Measurements from ENCODE around the gene SH3PXD2B. TPM values are rescaled to one million over a fixed set of nuclear protein-coding genes. Genes with fewer than 3 reads are reported as not detected.
"Not testable (repeated sequence)": the region's sequence is repeated elsewhere in the genome, so short reads cannot be mapped to it uniquely, and the experiment has no call there.

The SH3PXD2B gene
- total RNA-seq, 1 donor from 2014 or later = 62.4 TPM

- Histone ChIP-seq H3K4me3 (ENCODE audit: low read depth, low read length) (no peak overlapping the region), H3K36me3 (ENCODE audit: control insufficient read depth, insufficient read depth, low read length) (no peaks in the 10 kb centered on the region), H3K27me3 (ENCODE audit: control insufficient read depth, insufficient read depth, low read length) (peaks cover 2% of the 10 kb centered on the region)
- no peak for DNase-seq (ENCODE audit: low read depth)
- TF ChIP-seq CTCF (IDR thresholded peaks at IDR 0.05; ENCODE audit: insufficient read depth, low read length, poor library complexity, severe bottlenecking) = no peak
Observed at GRCh38 chr5:172482156-172483020, 28.1 kb upstream of the SH3PXD2B start.

- DNase-seq (ENCODE audit: low read depth) = no peak
- no peak for TF ChIP-seq CTCF (IDR thresholded peaks at IDR 0.05; ENCODE audit: insufficient read depth, low read length, poor library complexity, severe bottlenecking)
- H3K36me3 ChIP-seq (ENCODE audit: control insufficient read depth, insufficient read depth, low read length) = no peaks in the 10 kb centered on the region
- H3K4me3 ChIP-seq (ENCODE audit: low read depth, low read length) = no peak overlapping the region
- peaks cover 2% of the 10 kb centered on the region for H3K27me3 ChIP-seq (ENCODE audit: control insufficient read depth, insufficient read depth, low read length)
Observed at GRCh38 chr5:172481011-172481800, 26.9 kb upstream of the SH3PXD2B start.

GRCh38 chr5:172479784-172480115, 25.4 kb upstream of the SH3PXD2B start:
- TF ChIP-seq CTCF (IDR thresholded peaks at IDR 0.05; ENCODE audit: insufficient read depth, low read length, poor library complexity, severe bottlenecking) = no peak
- DNase-seq (ENCODE audit: low read depth) = no peak
- H3K4me3 ChIP-seq (ENCODE audit: low read depth, low read length) = no peak overlapping the region
- H3K36me3 ChIP-seq (ENCODE audit: control insufficient read depth, insufficient read depth, low read length) = no peaks in the 10 kb centered on the region
- peaks cover 2% of the 10 kb centered on the region for H3K27me3 ChIP-seq (ENCODE audit: control insufficient read depth, insufficient read depth, low read length)

- Histone ChIP-seq H3K36me3 (ENCODE audit: control insufficient read depth, insufficient read depth, low read length) (no peaks in the 10 kb centered on the region), H3K4me3 (ENCODE audit: low read depth, low read length) (no peak overlapping the region), H3K27me3 (ENCODE audit: control insufficient read depth, insufficient read depth, low read length) (peaks cover 2% of the 10 kb centered on the region)
- TF ChIP-seq CTCF (IDR thresholded peaks at IDR 0.05; ENCODE audit: insufficient read depth, low read length, poor library complexity, severe bottlenecking) = peak; percentile 88
- peak; percentile 41 for DNase-seq (ENCODE audit: low read depth)
Observed at GRCh38 chr5:172479034-172479783, 24.9 kb upstream of the SH3PXD2B start.

- not testable (repeated sequence) for H3K4me3 ChIP-seq (ENCODE audit: low read depth, low read length); H3K27me3 ChIP-seq (ENCODE audit: control insufficient read depth, insufficient read depth, low read length); H3K36me3 ChIP-seq (ENCODE audit: control insufficient read depth, insufficient read depth, low read length); DNase-seq (ENCODE audit: low read depth)
Observed at GRCh38 chr5:172478695-172479033, 24.3 kb upstream of the SH3PXD2B start.

- no peaks in the 10 kb centered on the region for H3K36me3 ChIP-seq (ENCODE audit: control insufficient read depth, insufficient read depth, low read length)
Observed at GRCh38 chr5:172478256-172478655, 23.9 kb upstream of the SH3PXD2B start.

More at GRCh38 chr5:172478256-172478655, 23.9 kb upstream of the SH3PXD2B start:
- no peak for DNase-seq (ENCODE audit: low read depth)
- H3K4me3 ChIP-seq (ENCODE audit: low read depth, low read length) = no peak overlapping the region
- no peak for TF ChIP-seq CTCF (IDR thresholded peaks at IDR 0.05; ENCODE audit: insufficient read depth, low read length, poor library complexity, severe bottlenecking)
- H3K27me3 ChIP-seq (ENCODE audit: control insufficient read depth, insufficient read depth, low read length) = peaks cover 2% of the 10 kb centered on the region

Measured in kidney epithelial cell (primary cell).